Activated CD4-positive, alpha-beta memory T cell treated with anti-CD3 and anti-CD28 coated beads, Interleukin-2, amount 10 ng/mL, durations not matched to agents 7 days and 5 days (primary cell): Measurements from ENCODE around the gene FAM120C. TPM values are rescaled to one million over a fixed set of nuclear protein-coding genes. Genes with fewer than 3 reads are reported as not detected.

Experiments used
- CTCF ChIA-PET: fragments of 350-600 bp; sonication (Branson Sonifier 250); formaldehyde crosslinking; loops from one replicate; lab custom pipeline; 2021; ENCODE audit warnings: antibody characterized with exemption, inconsistent platforms; lab: Charles Lee
- POLR2A ChIA-PET: fragments of 350-600 bp; sonication (Branson Sonifier 250); formaldehyde crosslinking; loops from one replicate; lab custom pipeline; 2021; ENCODE audit warnings: antibody characterized with exemption; lab: Charles Lee
- DNase-seq: peaks from one replicate; pipeline ENCODE4 v3.0.0-alpha.2; 2020
- H3K27ac Mint-ChIP-seq: one replicate; pipeline ENCODE4 v1.8.0; 2021; ENCODE audit warnings: mild to moderate bottlenecking, mixed read lengths
- H3K27me3 Mint-ChIP-seq: one replicate; pipeline ENCODE4 v1.8.0; 2021; ENCODE audit warnings: mixed read lengths
- H3K36me3 Mint-ChIP-seq: one replicate; pipeline ENCODE4 v1.8.0; 2021; ENCODE audit warnings: low read depth, mixed read lengths
- H3K4me1 Mint-ChIP-seq: one replicate; pipeline ENCODE4 v1.8.0; 2021; ENCODE audit warnings: mixed read lengths
- H3K4me3 Mint-ChIP-seq: one replicate; pipeline ENCODE4 v1.8.0; 2021; ENCODE audit warnings: mild to moderate bottlenecking, mixed read lengths
- H3K9me3 Mint-ChIP-seq: one replicate; pipeline ENCODE4 v1.8.0; 2021; ENCODE audit warnings: mixed read lengths
- total RNA-seq, 2 experiments: library from RNA; stranded (reverse); gene quantifications; one replicate each; pipeline ENCODE4 v1.2.3, GENCODE V29; 2021

The FAM120C gene
- total RNA-seq, result 1 to 10 TPM; 8.0 to 8.5 TPM

GRCh38 chrX:54182864-54183613 lies at the start of gene FAM120C:
FAM120C (minus strand) TSS chrX:54183254; CDS start chrX:54183198, 56 bp downstream.
- Mint-ChIP-seq H3K9me3 (no peaks in the 10 kb centered on the region), H3K4me3 (peak within 1 kb of the TSS; percentile 78), H3K27me3 (no peaks in the 10 kb centered on the region), H3K27ac (peak within 1 kb of the TSS; percentile 81), H3K4me1 (peaks cover 41% of the 10 kb centered on the region), H3K36me3 (peaks cover 17% of the 10 kb centered on the region)
- CTCF ChIA-PET, result no interaction called here
- POLR2A ChIA-PET, result interaction anchor here (0.5 to 3.2 kb wide), 11 partner anchors 12 to 1101 kb away, joined by 3 to 34 read pairs (median 6); partner anchors contain the start of genes APEX2, GNL3L, HUWE1 and PHF8
- peak; percentile 63 for DNase-seq

DNA sequence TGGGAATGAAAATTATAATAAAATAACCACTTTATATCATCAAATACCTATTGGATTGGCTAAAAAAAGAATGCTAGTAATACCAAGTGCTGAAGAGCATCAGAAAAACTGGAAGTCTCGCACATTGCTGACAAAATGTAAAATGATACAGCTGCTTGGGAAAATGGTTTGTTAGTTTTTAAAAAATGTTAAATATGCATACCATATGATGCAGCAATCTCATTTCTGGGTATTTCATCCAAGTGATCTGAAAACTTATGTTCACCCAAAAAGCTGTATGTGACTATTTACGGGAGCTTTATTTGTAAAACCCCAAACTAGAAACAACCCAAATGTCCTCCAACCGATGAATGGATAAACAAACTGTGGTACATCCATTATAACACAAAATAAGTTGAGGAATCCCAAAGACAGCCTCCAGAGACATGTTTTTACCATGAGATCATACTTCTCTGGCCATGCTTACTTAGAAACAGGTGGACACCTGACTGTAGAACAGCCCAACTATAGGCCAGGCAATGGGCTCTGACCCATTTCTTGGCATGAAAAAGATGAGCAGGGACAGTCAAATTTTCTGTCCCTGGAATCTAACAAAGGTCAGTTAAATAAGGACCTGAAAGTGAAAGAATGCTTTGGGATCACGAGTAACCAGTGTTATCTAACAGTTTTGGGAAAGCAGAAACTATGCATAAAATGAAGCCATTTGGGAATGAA lies 47.5 kb upstream of the FAM120C start:
- H3K4me1 Mint-ChIP-seq, result no peaks in the 10 kb centered on the region
- H3K4me3 Mint-ChIP-seq, result no peak overlapping the region
- no peak for DNase-seq
- ChIA-PET CTCF (no interaction called here), POLR2A (no interaction called here)
- no peak overlapping the region for H3K27ac Mint-ChIP-seq
- H3K36me3 Mint-ChIP-seq, result no peaks in the 10 kb centered on the region
- no peaks in the 10 kb centered on the region for H3K9me3 Mint-ChIP-seq
- H3K27me3 Mint-ChIP-seq, result no peaks in the 10 kb centered on the region

GRCh38 chrX:54223581-54223980 lies 40.5 kb upstream of the FAM120C start:
- no peak for DNase-seq
- no peaks in the 10 kb centered on the region for H3K9me3 Mint-ChIP-seq
- CTCF ChIA-PET, result no interaction called here
- H3K27ac Mint-ChIP-seq, result no peak overlapping the region
- no peak overlapping the region for H3K4me3 Mint-ChIP-seq
- no peaks in the 10 kb centered on the region for H3K27me3 Mint-ChIP-seq
- H3K36me3 Mint-ChIP-seq, result no peaks in the 10 kb centered on the region
- H3K4me1 Mint-ChIP-seq, result no peaks in the 10 kb centered on the region
- POLR2A ChIA-PET, result interaction anchor here (0.7 kb wide), 1 partner anchor 41 kb away, joined by 3 read pairs; no protein-coding TSS in a partner anchor

DNA sequence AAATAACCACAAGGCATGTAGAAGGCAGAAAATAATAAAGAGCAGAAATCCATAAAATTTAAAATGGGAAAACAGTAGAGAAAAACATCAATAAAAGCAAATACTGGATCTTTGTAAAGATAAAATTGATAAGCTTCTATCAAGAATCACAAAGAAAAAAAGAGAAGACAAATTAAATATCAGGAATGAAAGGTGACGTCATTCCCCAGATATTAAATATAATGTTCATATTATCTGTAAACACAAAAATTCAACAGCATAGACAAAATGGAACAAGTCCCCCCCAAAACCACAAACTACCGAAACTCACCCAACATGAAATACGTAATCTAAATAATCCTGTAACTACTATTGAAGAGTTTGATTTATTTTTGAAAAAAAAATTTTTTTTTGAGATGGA lies 30.5 kb upstream of the FAM120C start:
- ChIA-PET CTCF (no interaction called here), POLR2A (no interaction called here)
- Mint-ChIP-seq H3K9me3 (no peaks in the 10 kb centered on the region), H3K27ac (no peak overlapping the region), H3K27me3 (no peaks in the 10 kb centered on the region), H3K36me3 (no peaks in the 10 kb centered on the region), H3K4me3 (no peak overlapping the region), H3K4me1 (no peaks in the 10 kb centered on the region)
- no peak for DNase-seq

GRCh38 chrX:54208531-54208930 lies 25.5 kb upstream of the FAM120C start:
- H3K9me3 Mint-ChIP-seq, result no peaks in the 10 kb centered on the region
- H3K4me1 Mint-ChIP-seq, result no peaks in the 10 kb centered on the region
- no peak for DNase-seq
- no peak overlapping the region for H3K27ac Mint-ChIP-seq
- no peaks in the 10 kb centered on the region for H3K27me3 Mint-ChIP-seq
- POLR2A ChIA-PET, result no interaction called here
- CTCF ChIA-PET, result no interaction called here
- H3K36me3 Mint-ChIP-seq, result no peaks in the 10 kb centered on the region
- H3K4me3 Mint-ChIP-seq, result no peak overlapping the region

DNA sequence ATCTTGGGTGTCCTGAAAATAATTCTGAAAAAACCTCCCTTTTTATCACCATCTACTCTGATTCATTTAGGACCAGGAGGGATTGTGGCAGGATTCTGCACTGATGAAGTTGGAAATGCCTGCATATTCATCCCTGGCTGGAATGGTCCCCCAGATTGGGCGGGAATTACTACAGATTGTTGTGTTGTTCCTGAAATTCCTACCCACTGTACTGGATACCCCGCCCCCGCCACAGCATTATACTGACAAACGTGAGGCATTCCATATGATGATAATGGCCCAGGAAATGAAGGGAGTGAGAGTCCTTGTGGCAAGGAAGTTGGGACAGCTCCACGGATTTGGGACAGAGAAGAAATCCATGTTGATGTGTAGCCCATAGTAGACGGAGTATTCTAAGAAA lies 15.2 kb upstream of the FAM120C start:
- Mint-ChIP-seq H3K4me3 (no peak overlapping the region), H3K27ac (no peak overlapping the region), H3K36me3 (no peaks in the 10 kb centered on the region), H3K9me3 (no peaks in the 10 kb centered on the region), H3K4me1 (no peaks in the 10 kb centered on the region), H3K27me3 (peaks cover 12% of the 10 kb centered on the region)
- CTCF ChIA-PET, result no interaction called here
- POLR2A ChIA-PET, result no interaction called here
- no peak for DNase-seq

- Mint-ChIP-seq H3K27ac (no peak overlapping the region), H3K27me3 (peaks cover 7% of the 10 kb centered on the region), H3K9me3 (no peaks in the 10 kb centered on the region), H3K4me1 (no peaks in the 10 kb centered on the region), H3K36me3 (no peaks in the 10 kb centered on the region), H3K4me3 (no peak overlapping the region)
- POLR2A ChIA-PET, result no interaction called here
- CTCF ChIA-PET, result no interaction called here
- no peak for DNase-seq
Observed at GRCh38 chrX:54194982-54195588, 12.0 kb upstream of the FAM120C start.

DNA sequence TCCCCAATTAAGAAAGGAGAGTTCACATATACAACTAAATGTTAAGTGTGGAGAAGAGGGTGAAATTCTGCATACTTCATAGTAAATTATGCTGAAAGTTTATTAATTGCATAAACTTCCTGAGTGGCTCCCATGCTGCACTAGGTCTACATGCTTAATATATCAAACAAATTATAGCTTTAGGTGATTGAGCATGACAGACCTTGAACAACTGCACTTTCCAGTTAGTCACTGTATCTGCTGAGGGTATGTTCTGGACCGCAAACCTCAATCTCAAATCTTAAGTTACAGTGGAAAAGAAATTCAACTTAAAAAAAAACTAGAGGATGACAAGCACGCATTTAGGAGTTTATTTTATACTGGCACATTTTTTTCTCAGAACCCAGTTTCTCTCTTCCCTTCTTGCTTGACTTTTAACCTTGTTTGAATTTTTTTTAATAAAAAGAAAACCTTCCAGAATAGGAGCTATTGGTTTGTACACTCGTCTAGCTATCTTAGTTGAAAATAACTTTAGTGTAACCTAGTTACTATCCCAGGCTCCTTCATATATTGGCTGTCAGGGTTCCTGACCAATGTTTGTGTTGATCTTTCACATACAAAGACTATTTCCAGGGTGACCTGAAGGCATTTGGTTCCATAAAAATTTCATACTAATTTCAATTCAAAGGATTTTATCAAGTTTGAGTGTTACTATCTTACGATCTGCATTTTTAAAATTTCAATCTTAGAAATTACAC lies 10.2 kb upstream of the FAM120C start:
- Mint-ChIP-seq H3K4me3 (no peak overlapping the region), H3K36me3 (no peaks in the 10 kb centered on the region), H3K27ac (no peak overlapping the region), H3K27me3 (no peaks in the 10 kb centered on the region), H3K9me3 (no peaks in the 10 kb centered on the region), H3K4me1 (no peaks in the 10 kb centered on the region)
- CTCF ChIA-PET, result no interaction called here
- POLR2A ChIA-PET, result interaction anchor here (0.6 kb wide), 1 partner anchor 609 kb away, joined by 3 read pairs; no protein-coding TSS in a partner anchor
- DNase-seq, result no peak

- ChIA-PET CTCF (no interaction called here), POLR2A (interaction anchor here (3.2 kb wide), 1 partner anchor 140 kb away, joined by 34 read pairs; the partner anchor contains the start of gene PHF8)
- Mint-ChIP-seq H3K27ac (no peak overlapping the region), H3K4me3 (no peak overlapping the region), H3K27me3 (no peaks in the 10 kb centered on the region), H3K9me3 (no peaks in the 10 kb centered on the region), H3K4me1 (peaks cover 30% of the 10 kb centered on the region), H3K36me3 (peaks cover 13% of the 10 kb centered on the region)
- DNase-seq, result no peak
Observed at GRCh38 chrX:54184474-54184873, 1.4 kb upstream of the FAM120C start.

DNA sequence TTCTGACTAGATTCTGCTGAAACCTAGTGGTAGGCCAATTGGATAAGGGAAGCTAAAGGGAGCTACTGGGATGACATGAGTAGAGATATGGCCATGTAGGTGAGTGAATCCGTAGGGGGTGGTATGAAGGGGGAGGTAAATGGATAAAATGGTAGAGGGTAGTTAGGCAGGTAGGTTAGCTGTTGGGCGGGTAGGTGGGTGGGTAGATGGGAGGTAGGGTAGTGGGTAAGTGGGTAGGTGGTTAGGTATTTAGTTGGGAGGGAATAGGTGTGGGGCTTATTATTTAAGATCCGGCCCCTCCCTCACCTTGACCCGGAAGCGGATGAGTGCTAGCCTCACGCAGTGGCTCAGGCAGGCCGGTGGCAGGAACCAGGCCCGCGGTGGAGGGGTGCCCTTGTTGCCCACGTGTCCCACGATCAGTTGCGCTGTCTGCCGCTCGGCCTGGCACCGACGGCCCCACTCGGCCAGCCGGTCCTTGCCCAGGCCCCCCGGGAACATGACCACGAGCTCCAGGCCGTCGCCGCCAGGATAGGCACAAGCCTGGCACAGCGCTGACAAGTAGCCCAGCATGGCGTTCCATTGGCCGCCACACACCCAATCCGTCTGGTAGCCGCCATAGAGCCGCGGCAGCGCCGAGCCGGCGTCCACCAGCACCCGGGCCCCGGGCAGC lies 725 bp downstream of the FAM120C start:
- peaks cover 48% of the 10 kb centered on the region for H3K4me1 Mint-ChIP-seq
- ChIA-PET CTCF (no interaction called here), POLR2A (interaction anchor here (0.5 to 3.2 kb wide), 9 partner anchors 11 to 1100 kb away, joined by 3 to 34 read pairs (median 9); partner anchors contain the start of genes APEX2, GNL3L, HUWE1 and PHF8)
- no peaks in the 10 kb centered on the region for H3K27me3 Mint-ChIP-seq
- peak overlapping the region; percentile 77 for H3K27ac Mint-ChIP-seq
- H3K9me3 Mint-ChIP-seq, result no peaks in the 10 kb centered on the region
- DNase-seq, result peak; percentile 73
- H3K36me3 Mint-ChIP-seq, result peaks cover 24% of the 10 kb centered on the region
- peak overlapping the region; percentile 77 for H3K4me3 Mint-ChIP-seq

DNA sequence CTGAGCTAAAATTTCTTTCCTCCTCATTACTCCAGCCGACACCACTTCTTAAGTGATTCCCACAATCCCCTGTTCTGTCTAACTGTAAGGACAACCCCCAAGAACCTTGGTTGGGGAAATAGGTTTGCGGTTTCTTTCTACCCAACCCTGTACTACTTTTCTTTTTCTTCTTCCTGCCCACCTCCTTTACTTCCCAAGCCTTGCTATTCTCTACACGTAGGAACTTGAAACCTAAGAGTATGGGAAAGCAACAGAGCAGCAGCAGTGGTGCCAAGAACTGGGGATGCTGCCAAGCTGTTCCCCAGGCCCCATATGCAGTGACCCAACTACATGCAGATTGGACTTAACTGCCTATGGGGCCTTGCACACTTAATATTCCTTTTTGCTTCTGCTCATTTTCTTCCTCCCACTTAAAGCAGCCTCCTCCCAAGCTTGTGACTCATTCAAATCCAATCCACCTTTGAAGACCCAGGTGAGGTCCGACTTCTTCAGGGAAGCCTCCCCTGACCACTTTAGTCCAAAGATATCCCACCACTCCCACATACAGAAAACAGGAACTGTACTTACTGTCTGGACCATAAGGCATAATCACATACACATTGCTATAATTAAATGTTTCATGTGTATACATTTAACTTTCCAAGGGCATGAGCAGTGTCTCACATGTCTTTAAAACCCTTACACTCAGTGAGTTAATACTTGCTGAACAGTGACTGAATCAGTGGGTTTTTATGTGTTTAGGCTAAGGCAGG lies 1.7 kb downstream of the FAM120C start:
- H3K4me1 Mint-ChIP-seq, result peaks cover 55% of the 10 kb centered on the region
- no peaks in the 10 kb centered on the region for H3K9me3 Mint-ChIP-seq
- CTCF ChIA-PET, result no interaction called here
- peaks cover 34% of the 10 kb centered on the region for H3K36me3 Mint-ChIP-seq
- no peaks in the 10 kb centered on the region for H3K27me3 Mint-ChIP-seq
- DNase-seq, result no peak
- H3K27ac Mint-ChIP-seq, result peak overlapping the region; percentile 77
- H3K4me3 Mint-ChIP-seq, result peak overlapping the region; percentile 77
- POLR2A ChIA-PET, result interaction anchor here (1.0 to 3.2 kb wide), 6 partner anchors 10 to 495 kb away, joined by 4 to 34 read pairs (median 8); partner anchors contain the start of genes HUWE1 and PHF8
